Activated T-cell treated with anti-CD3 and anti-CD28 coated beads, Interleukin-2, amount 50 U/mL, for 1 hour (primary cell): ENCODE data around the gene DNAJA2.
A peak's percentile ranks its signal among the peaks of the same experiment; 100 is the strongest.

ENCODE experiments used
- DNase-seq: peaks from one replicate; pipeline ENCODE4 v3.0.0-alpha.2; 2020

Gene DNAJA2

GRCh38 chr16:46926470-46927225 is 46.8 kb downstream of the DNAJA2 start:
- DNase-seq = no peak

GRCh38 chr16:46924402-46924801 is 49.1 kb downstream of the DNAJA2 start:
- no peak for DNase-seq

- DNase-seq = no peak
Observed at GRCh38 chr16:46923513-46924295, 49.8 kb downstream of the DNAJA2 start.

- DNase-seq = no peak
Observed at GRCh38 chr16:46922239-46922638, 51.2 kb downstream of the DNAJA2 start.

GRCh38 chr16:46920402-46921068 is 52.9 kb downstream of the DNAJA2 start:
- no peak for DNase-seq

GRCh38 chr16:46918905-46919792 is 54.3 kb downstream of the DNAJA2 start:
- no peak for DNase-seq

GRCh38 chr16:46918400-46918799 is 55.1 kb downstream of the DNAJA2 start:
- no peak for DNase-seq

GRCh38 chr16:46916980-46917379 is 56.5 kb downstream of the DNAJA2 start:
- DNase-seq = no peak

- no peak for DNase-seq
Observed at GRCh38 chr16:46915483-46916025, 57.9 kb downstream of the DNAJA2 start.

GRCh38 chr16:46914556-46915201 is 58.8 kb downstream of the DNAJA2 start:
- no peak for DNase-seq

GRCh38 chr16:46911650-46912049 is 61.8 kb downstream of the DNAJA2 start:
- DNase-seq = no peak

GRCh38 chr16:46911038-46911437 is 62.4 kb downstream of the DNAJA2 start:
- no peak for DNase-seq

- DNase-seq = peak; percentile 56
Observed at GRCh38 chr16:46908540-46909372, 64.7 kb downstream of the DNAJA2 start.

GRCh38 chr16:46907061-46907774 is 66.3 kb downstream of the DNAJA2 start:
- no peak for DNase-seq

- no peak for DNase-seq
Observed at GRCh38 chr16:46906360-46907060, 67.0 kb downstream of the DNAJA2 start.
